B cell (primary cell): ENCODE data around the gene INTS14.

ENCODE experiments used
- EZH2 ChIP-seq: IDR thresholded peaks from 2 replicates; pipeline ENCODE4 v1.6.1; 2012; ENCODE audit warnings: borderline replicate concordance, low read depth, mild to moderate bottlenecking, moderate library complexity, low read length; ENCODE audit not compliant: insufficient read depth, poor library complexity, severe bottlenecking
- TF ChIP-seq, protein P1 (sequence below): fragments of 200-600 bp; IDR thresholded peaks from one replicate; pipeline ENCODE4 v1.8.0; 2022; ENCODE audit warnings: antibody characterized with exemption, mild to moderate bottlenecking

DNA sequence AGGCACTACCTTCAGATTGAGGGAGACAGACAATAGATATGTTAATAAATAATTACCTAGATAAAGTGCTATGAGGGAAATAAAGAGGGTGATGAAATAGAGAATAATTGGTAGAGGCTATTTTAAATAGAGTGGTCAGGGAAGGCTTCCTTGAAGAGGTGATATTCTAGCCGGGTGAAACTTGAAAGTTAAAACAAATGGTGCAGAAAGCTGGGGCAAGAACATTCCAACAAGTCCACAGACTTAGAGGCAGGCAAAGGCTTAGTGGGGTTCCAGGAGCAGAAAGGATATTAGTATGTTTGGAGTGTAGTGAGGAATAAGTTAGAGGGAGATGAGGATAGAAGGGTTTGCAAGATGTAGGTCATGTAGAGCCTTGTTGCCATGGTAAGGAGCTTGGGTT is 70.6 kb downstream of the INTS14 start:
- TF ChIP-seq, protein P1, sequence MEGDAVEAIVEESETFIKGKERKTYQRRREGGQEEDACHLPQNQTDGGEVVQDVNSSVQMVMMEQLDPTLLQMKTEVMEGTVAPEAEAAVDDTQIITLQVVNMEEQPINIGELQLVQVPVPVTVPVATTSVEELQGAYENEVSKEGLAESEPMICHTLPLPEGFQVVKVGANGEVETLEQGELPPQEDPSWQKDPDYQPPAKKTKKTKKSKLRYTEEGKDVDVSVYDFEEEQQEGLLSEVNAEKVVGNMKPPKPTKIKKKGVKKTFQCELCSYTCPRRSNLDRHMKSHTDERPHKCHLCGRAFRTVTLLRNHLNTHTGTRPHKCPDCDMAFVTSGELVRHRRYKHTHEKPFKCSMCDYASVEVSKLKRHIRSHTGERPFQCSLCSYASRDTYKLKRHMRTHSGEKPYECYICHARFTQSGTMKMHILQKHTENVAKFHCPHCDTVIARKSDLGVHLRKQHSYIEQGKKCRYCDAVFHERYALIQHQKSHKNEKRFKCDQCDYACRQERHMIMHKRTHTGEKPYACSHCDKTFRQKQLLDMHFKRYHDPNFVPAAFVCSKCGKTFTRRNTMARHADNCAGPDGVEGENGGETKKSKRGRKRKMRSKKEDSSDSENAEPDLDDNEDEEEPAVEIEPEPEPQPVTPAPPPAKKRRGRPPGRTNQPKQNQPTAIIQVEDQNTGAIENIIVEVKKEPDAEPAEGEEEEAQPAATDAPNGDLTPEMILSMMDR: no peak
- no peak for TF ChIP-seq EZH2
